Esophagus squamous epithelium (tissue), 5 donors: ENCODE data around the gene SPPL2C. TPM values are rescaled to one million over a fixed set of nuclear protein-coding genes. Genes with fewer than 3 reads are reported as not detected.

ENCODE experiments used
- DNase-seq: peaks from one replicate; lab custom pipeline; 2025; lab: John Stamatoyannopoulos, UW
- H3K27ac ChIP-seq, 4 donors: fragments of 200-600 bp; sonication (generic); one replicate each; pipeline ENCODE4 v1.5.1; 2016 to 2019; ENCODE audit warnings: mild to moderate bottlenecking in 1 of 4
- H3K27me3 ChIP-seq, 4 donors: fragments of 200-600 bp; sonication (generic); 1 replicate in 3 of 4; 2 replicates in 1 of 4; pipeline versions ENCODE4 v1.5.1 to v1.6.0; 2017 to 2021; ENCODE audit warnings: antibody characterized with exemption in 1 of 4
- H3K36me3 ChIP-seq, 3 donors: fragments of 200-600 bp; sonication (generic); one replicate each; pipeline ENCODE4 v1.5.1; 2016 to 2019
- H3K4me1 ChIP-seq, 3 donors: fragments of 200-600 bp; sonication (generic); one replicate each; pipeline ENCODE4 v1.5.1; 2017 to 2019
- H3K4me3 ChIP-seq, 4 donors: fragments of 200-600 bp; sonication (generic); 1 replicate in 3 of 4; 2 replicates in 1 of 4; pipeline ENCODE4 v1.5.1; 2016 to 2019; ENCODE audit warnings: mild to moderate bottlenecking in 2 of 4, moderate library complexity in 1 of 4
- H3K9me3 ChIP-seq, 3 donors: fragments of 200-600 bp; sonication (generic); one replicate each; pipeline ENCODE4 v1.5.1; 2016 to 2019
- CTCF ChIP-seq, 6 experiments: fragments of 450-650 bp in 4 of 6; fragments of 200-600 bp in 2 of 6; sonication (generic) in 2 of 6; IDR thresholded peaks; one replicate each; pipeline ENCODE4 v1.5.1; 2016 to 2019; ENCODE audit warnings: antibody characterized with exemption in 6 of 6, mild to moderate bottlenecking in 4 of 6, moderate library complexity in 4 of 6
- POLR2A ChIP-seq, 4 donors: fragments of 450-650 bp; IDR thresholded peaks; one replicate each; pipeline ENCODE4 v1.6.1; 2017; ENCODE audit warnings: antibody characterized with exemption in 4 of 4, mild to moderate bottlenecking in 4 of 4, moderate library complexity in 3 of 4
- WGBS, 2 donors: methylation state at CpG; one replicate each; pipeline ENCODE4 v1.1.5; 2018; 5-methylcytosine and 5-hydroxymethylcytosine counted together
- intact Hi-C: fragments of 100-400 bp; cut with DNase I; formaldehyde crosslinking; loops from one replicate; pipeline ENCODE4 v1.15.0; 2022
- total RNA-seq, 4 donors: library from RNA; depleted of rRNA; stranded (reverse); fragments of >200 nt; gene quantifications; one replicate each; pipeline ENCODE4 v1.1.0, GENCODE V29; 2016
- donor health status: DM: yes; HTN: yes; CAD: no.

Gene SPPL2C
- total RNA-seq, 4 donors from 2014 or later: not detected

GRCh38 chr17:45823598-45823997 is 21.1 kb upstream of the SPPL2C start:
- 63 to 70% methylated on average over 2 to 5 of the region's 10 CpGs for WGBS, 2 donors
- Histone ChIP-seq H3K36me3 (no peaks in the 10 kb centered on the region), H3K27ac (no peak overlapping the region), H3K27me3 (peaks cover 0 to 42% (median 0%) of the 10 kb centered on the region in 4 donors), H3K9me3 (no peaks in the 10 kb centered on the region), H3K4me3 (no peak overlapping the region), H3K4me1 (no peaks in the 10 kb centered on the region)
- TF ChIP-seq POLR2A (IDR thresholded peaks at IDR 0.05): no peak
- no peak for TF ChIP-seq CTCF (IDR thresholded peaks at IDR 0.05)
- intact Hi-C loops: no loop called here
- no peak for DNase-seq

GRCh38 chr17:45824475-45824874 is 20.2 kb upstream of the SPPL2C start:
- Histone ChIP-seq H3K27ac (no peak overlapping the region), H3K36me3 (no peaks in the 10 kb centered on the region), H3K4me1 (no peaks in the 10 kb centered on the region), H3K4me3 (no peak overlapping the region), H3K9me3 (no peaks in the 10 kb centered on the region), H3K27me3 (peaks cover 0 to 50% (median 0%) of the 10 kb centered on the region in 4 donors)
- intact Hi-C loops: no loop called here
- WGBS, 2 donors: 100% methylated on average over 2 of the region's 7 CpGs; no CpG with 5 or more reads in 1 of the 2 donors
- TF ChIP-seq POLR2A (IDR thresholded peaks at IDR 0.05) (no peak), CTCF (IDR thresholded peaks at IDR 0.05) (no peak)
- DNase-seq: no peak

GRCh38 chr17:45824901-45825492 is 19.7 kb upstream of the SPPL2C start:
- H3K27ac ChIP-seq: no peak overlapping the region
- intact Hi-C loops: no loop called here
- no peak for DNase-seq
- H3K27me3 ChIP-seq: peaks cover 0 to 54% (median 0%) of the 10 kb centered on the region in 4 donors
- H3K9me3 ChIP-seq: no peaks in the 10 kb centered on the region
- no peak overlapping the region for H3K4me3 ChIP-seq
- 78 to 86% methylated on average over 5 to 7 of the region's 13 CpGs for WGBS, 2 donors
- TF ChIP-seq CTCF (IDR thresholded peaks at IDR 0.05): no peak
- no peak for TF ChIP-seq POLR2A (IDR thresholded peaks at IDR 0.05)
- no peaks in the 10 kb centered on the region for H3K36me3 ChIP-seq
- H3K4me1 ChIP-seq: no peaks in the 10 kb centered on the region

GRCh38 chr17:45825792-45826191 is 18.9 kb upstream of the SPPL2C start:
- H3K4me1 ChIP-seq: no peaks in the 10 kb centered on the region
- TF ChIP-seq CTCF (IDR thresholded peaks at IDR 0.05) (no peak), POLR2A (IDR thresholded peaks at IDR 0.05) (no peak)
- no peak overlapping the region for H3K4me3 ChIP-seq
- H3K36me3 ChIP-seq: no peaks in the 10 kb centered on the region
- no peak for DNase-seq
- WGBS, 2 donors: 84% methylated on average over 11 of the region's 14 CpGs; no CpG with 5 or more reads in 1 of the 2 donors
- H3K27ac ChIP-seq: no peak overlapping the region
- intact Hi-C loops: no loop called here
- no peaks in the 10 kb centered on the region for H3K9me3 ChIP-seq
- peaks cover 0 to 61% (median 0%) of the 10 kb centered on the region in 4 donors for H3K27me3 ChIP-seq

GRCh38 chr17:45826919-45827588 is 17.6 kb upstream of the SPPL2C start:
- TF ChIP-seq POLR2A (IDR thresholded peaks at IDR 0.05) (no peak), CTCF (IDR thresholded peaks at IDR 0.05) (no peak)
- H3K9me3 ChIP-seq: no peaks in the 10 kb centered on the region
- no peak overlapping the region for H3K27ac ChIP-seq
- WGBS, 2 donors: 86 to 88% methylated on average over 11 to 12 of the region's 16 CpGs
- no peak for DNase-seq
- peaks cover 0 to 2% (median 0%) of the 10 kb centered on the region in 3 donors for H3K4me1 ChIP-seq
- no peak overlapping the region for H3K4me3 ChIP-seq
- H3K36me3 ChIP-seq: no peaks in the 10 kb centered on the region
- peaks cover 0 to 57% (median 0%) of the 10 kb centered on the region in 4 donors for H3K27me3 ChIP-seq
- intact Hi-C loops: no loop called here
